HG02759 (cell line): ENCODE data around the gene IFNK.

Source experiments
- ATAC-seq: cut with Tn5 transposase; IDR thresholded peaks from one replicate; pipeline ENCODE4 v1.9.1; 2021; ENCODE audit warnings: mild to moderate bottlenecking, moderate library complexity; ENCODE audit not compliant: unreplicated experiment

IFNK gene

GRCh38 chr9:27537027-27537435 is 12.9 kb downstream of the IFNK start:
- ATAC-seq, result no peak

DNA sequence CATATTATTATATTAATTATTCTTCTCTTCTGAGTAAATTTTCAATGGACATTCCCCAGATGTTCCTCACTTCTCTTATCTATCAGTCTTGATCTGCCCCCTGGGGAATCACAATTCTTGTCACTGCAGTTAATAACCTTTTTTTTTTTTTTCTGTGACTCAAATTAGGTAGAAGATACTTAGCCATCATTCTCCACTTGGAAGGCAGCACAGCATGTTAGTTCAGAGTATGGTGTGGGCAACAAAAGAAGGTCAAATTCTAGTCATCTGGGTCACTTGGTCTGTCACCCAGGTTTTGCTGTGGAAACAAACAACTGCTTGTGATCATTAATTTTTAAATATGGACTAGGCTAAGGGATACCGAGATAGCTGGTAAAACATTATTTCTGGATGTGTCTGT is 13.7 kb downstream of the IFNK start:
- ATAC-seq, result no peak

DNA sequence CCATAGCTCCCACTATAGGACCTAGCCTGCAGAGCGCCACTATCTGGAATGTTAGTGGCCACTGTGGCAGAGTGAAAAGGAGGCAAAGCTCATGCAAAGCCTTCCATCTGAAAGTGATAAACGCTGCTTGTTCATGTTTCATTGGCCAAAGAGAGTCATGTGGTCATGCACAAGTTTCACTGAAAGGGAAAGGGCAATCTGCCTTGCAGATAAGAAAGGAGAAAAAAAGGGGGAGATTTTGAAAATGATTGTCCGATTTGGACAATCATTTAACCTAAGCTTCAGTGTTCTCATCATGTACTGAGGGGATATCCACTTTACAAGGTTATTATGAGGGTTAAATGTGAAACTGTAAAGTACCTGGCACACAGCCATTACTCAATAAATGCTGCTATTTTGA is 14.6 kb downstream of the IFNK start:
- ATAC-seq, result peak; percentile 58

GRCh38 chr9:27539479-27540441 is 15.7 kb downstream of the IFNK start:
- ATAC-seq, result peak; percentile 59

DNA sequence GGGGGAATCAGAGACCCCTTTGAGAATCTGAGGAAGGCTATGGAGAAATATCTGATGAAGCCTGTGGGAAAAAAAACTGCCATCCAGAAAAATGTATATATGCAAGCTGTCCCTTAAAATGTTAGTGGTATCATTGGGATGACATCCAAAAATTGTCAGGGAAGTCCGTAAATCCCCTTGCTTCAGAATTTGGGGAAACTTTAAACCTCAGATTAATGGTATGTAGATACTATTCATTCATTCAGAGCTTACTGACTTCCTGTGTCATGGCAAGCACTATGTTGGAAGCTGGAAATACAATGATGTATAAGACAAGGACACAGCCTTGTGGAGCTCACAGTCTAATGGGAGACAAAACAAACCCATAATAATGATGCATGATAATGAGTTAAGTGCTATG is 16.4 kb downstream of the IFNK start:
- no peak for ATAC-seq

GRCh38 chr9:27541740-27542139 is 17.6 kb downstream of the IFNK start:
- no peak for ATAC-seq

DNA sequence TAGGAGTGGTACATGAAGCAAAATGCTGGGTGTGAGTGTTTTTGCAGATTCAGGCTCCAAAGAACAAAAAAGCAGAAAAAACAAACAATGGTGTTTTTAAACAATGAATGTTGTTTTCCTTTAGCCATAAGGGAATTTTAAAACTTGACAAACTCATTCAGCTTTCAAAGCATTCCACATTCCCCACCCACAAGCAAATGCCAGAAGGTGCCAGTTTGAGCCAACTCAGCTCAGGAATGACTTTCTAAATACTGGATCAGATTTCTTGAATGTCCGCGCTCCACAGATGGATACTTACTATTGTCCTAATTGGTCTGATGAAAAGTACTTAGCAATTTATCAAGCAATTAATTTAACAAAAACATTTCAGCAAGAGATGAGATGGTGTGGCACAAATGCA is 18.4 kb downstream of the IFNK start:
- no peak for ATAC-seq

GRCh38 chr9:27545471-27545870 is 21.4 kb downstream of the IFNK start:
- ATAC-seq, result no peak

GRCh38 chr9:27548055-27548741 is 24.1 kb downstream of the IFNK start:
- peak; percentile 54 for ATAC-seq

DNA sequence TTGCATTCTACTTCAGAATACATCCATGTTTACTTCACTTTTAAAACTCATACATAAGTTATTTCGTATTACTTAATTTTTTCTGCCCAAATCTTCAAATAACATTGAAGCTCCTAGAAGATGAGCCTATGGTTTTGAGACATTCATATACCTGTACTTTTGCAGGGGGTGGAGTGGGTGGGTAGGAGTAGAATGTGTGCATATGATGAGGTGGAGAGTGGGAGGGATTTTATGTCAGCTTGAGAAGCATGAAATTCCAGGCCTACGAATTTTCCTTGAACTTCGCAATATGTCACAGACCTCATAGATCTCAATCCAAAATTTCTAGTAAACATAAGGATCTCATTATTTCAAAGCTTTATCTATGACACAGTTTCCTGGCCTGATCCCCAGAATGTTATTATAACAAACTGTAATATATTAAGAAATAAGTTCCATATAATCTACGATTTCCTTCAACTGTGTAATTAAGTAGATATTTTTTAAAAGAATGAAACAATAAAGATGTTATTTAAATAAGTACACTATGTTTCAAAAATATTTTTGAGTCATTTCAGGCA is 25.2 kb downstream of the IFNK start:
- no peak for ATAC-seq

DNA sequence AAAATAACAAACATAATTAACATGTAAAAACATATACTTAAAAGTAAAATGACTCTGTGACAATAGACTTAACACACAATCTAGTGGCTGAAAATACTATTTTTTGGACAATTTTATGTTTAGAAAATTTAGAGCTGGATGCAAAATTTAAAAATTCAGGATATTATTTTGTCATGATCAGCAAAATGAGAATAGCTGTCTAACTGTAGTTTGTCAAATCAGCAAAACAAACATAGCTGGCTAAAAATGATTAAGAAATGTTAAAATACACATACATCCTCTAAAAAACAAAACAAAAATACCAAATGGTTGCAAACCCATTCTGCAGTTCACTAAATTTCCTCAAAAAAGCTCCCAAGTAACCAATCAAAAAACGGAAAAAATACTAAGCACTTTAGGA is 30.6 kb downstream of the IFNK start:
- ATAC-seq, result no peak

DNA sequence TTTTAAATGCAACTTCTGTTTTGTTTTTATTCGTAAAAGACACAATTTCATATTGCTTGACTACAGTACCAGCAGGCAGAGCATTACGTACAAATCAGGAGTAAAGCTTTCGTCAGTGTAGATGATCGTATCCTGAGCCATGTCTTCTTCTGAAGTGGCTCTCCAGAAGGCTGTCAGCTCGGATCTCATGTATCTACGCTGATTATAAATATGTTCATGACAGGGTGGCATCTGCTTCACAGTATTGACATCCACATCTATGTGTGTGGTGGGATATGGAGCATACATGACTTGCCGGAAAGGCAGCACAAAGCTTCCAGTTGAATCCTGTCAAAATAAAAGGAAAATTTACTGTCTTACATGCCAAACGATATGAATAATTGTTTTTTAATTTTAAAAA is 32.4 kb downstream of the IFNK start:
- ATAC-seq, result no peak

GRCh38 chr9:27558307-27558706 is 34.2 kb downstream of the IFNK start:
- no peak for ATAC-seq

GRCh38 chr9:27560457-27560856 is 36.4 kb downstream of the IFNK start:
- ATAC-seq, result no peak

DNA sequence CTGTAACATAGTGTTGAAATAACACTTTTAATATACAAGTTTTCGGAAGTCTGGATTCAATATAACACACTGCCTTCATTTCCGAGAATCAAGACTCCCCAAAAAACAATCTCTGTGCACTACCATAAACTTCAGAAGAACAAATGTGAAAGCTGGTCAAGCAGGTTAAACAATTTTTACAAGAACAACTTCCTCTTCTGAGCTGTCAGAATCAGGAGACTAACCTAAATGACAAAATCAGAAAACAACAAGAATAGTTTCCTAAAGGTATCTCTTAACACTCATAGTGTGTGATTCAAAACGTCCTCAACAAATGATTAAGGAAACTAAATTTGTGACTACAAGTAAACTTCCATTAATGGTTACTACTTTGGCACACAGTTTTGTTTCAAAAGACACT is 37.6 kb downstream of the IFNK start:
- peak; percentile 71 for ATAC-seq

DNA sequence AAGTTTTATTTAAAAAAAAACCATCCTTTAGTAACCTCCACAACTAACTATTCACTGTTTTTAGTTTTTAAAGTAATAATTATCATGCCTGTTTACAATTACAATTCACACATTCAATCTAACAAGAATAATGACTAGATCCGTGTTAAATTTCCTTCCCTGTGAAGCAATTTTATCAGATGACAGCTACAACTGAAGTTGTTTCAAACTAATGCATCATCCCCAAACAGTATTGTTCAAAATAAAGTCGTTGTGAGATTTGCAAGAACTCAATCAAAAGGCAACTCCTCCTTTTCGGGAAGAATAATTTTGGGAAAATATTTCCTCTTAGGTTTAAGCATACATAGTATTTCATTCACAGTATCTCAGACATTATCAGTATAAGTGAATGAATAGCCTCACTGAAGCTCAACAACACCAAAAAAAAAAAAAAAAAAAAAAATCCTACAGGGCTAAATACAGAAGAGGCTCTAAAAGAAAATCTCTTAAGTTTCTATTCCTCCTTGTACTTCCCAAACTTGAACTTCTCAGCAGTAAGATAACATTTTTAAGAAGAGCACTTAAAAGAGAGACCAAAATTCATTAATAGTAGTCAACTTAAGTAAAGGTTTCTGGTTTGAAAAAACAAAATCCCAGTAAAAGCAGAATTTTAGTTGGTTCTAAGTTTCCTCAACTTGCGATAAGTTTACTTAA is 39.8 kb downstream of the IFNK start:
- ATAC-seq, result no peak

DNA sequence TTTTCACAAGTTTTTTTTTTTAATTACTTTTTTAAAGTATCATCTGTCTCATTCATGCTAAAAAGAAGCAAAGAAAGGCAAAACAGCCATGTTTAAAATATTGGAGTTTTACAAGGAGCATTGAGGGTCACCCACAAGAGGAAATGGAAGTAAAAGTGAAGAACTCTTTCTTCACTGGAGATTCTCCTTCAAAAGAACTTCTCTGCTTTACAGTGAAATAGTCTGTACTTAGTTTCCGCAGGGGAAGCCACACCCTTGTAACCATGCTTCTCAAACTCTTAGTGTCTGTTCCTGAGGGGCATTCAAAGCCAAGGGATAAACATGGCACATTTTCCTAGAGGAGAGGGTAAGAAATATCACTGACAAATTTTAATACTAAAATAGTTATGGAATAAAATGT is 40.6 kb downstream of the IFNK start:
- ATAC-seq, result no peak

DNA sequence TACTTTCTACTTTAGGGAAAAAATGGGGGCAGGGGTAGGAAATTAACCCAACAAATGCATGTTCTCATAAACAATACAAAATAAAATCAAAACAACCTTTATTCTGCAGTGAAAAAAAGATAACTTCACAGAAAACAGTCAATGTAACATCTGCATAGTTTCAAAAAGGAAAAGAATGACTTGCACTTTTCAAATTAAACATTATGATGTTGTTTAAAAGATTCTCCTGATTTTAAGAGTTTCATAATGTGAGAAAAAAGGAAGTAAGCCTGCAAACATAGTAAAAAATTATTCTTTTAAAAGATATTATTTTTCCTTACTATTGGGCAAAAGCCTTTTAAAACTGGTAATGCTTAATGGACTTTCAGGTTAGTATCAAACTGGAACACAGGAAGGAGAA is 41.6 kb downstream of the IFNK start:
- no peak for ATAC-seq

DNA sequence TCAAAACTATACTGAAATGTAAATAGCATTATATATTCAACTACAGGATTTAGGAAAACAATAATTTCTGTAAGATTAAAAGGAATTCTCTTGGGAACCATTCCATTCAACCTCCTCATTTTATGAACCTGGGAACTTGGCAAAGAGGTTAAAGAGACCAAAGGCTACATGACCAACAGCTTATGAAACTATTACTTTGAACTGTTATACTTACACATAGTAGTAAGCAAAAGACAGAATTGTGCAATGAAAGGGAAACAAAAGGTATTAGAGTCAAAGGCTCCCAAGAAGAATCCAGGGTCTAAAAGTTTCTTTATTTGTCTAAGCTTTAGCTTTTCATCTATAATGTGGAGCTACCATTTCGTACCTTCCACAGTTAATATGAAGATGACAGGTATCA is 42.0 kb downstream of the IFNK start:
- no peak for ATAC-seq

DNA sequence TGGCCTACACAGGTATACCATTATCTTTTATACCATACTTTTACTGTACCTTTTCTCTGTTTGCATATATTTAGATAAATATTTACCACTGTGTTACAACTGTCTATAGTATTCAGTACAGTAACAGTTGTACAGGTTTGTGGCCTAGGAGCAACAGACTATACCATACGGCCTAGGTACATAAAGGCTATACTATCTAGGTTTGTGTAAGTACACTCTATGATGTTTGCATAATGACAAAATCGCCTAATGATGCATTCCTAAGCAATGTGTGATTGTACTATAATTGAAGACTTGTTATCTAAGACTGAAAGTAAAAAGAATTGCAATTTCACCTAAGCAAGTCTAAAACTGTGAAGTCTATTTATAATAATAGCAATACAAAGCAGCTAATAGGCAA is 45.3 kb downstream of the IFNK start:
- ATAC-seq, result no peak

DNA sequence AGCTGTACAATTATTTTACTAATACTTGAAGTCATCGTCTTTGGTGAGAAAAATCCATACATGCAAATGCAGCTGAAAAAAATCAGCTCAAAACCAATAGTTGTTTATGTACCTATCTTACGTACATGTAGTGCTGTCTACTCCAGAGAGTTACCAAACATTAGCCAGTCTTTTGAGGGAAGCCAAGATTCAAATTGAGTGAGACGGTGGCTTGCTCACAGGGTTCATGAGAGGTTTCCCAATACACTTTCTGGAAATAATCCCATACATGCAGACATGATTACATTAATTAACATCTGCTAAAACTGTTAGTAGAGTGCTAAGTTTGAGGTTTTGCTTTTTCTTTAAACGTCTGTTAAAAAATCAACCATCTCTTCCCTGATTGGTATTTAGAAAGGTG is 46.9 kb downstream of the IFNK start:
- ATAC-seq, result no peak
